ENCODE measurements around the gene ZNF888.

GRCh38 chr19:52943884-52944643 lies 20.8 kb upstream of the ZNF888 start:
- TF ChIP-seq, protein P1, sequence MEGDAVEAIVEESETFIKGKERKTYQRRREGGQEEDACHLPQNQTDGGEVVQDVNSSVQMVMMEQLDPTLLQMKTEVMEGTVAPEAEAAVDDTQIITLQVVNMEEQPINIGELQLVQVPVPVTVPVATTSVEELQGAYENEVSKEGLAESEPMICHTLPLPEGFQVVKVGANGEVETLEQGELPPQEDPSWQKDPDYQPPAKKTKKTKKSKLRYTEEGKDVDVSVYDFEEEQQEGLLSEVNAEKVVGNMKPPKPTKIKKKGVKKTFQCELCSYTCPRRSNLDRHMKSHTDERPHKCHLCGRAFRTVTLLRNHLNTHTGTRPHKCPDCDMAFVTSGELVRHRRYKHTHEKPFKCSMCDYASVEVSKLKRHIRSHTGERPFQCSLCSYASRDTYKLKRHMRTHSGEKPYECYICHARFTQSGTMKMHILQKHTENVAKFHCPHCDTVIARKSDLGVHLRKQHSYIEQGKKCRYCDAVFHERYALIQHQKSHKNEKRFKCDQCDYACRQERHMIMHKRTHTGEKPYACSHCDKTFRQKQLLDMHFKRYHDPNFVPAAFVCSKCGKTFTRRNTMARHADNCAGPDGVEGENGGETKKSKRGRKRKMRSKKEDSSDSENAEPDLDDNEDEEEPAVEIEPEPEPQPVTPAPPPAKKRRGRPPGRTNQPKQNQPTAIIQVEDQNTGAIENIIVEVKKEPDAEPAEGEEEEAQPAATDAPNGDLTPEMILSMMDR (IDR thresholded peaks at IDR 0.05): no peak
- TF ChIP-seq POLR2A (IDR thresholded peaks at IDR 0.05; ENCODE audit: low read depth) (no peak), EP300 (IDR thresholded peaks at IDR 0.05) (no peak)

All from esophagus muscularis mucosa (tissue), 4 donors.